H9 (cell line): ENCODE results near the gene TMEM240. TPM values are rescaled to one million over a fixed set of nuclear protein-coding genes. Genes with fewer than 3 reads are reported as not detected.
"Not testable (repeated sequence)": the region's sequence is repeated elsewhere in the genome, so short reads cannot be mapped to it uniquely, and the experiment has no call there.

ENCODE experiments used
- DNase-seq: peaks from one replicate; pipeline ENCODE4 v3.0.0-alpha.2; 2017
- H2AFZ ChIP-seq: one replicate; pipeline ENCODE4 v1.6.1; 2013; ENCODE audit warnings: mild to moderate bottlenecking, low read length, control low read depth, moderate library complexity
- H2AK5ac ChIP-seq: 2 replicates; pipeline ENCODE4 v1.6.1; 2013; ENCODE audit warnings: low read length, control low read depth, mixed read lengths; ENCODE audit not compliant: insufficient read length
- H2BK120ac ChIP-seq: one replicate; pipeline ENCODE4 v1.6.1; 2013; ENCODE audit warnings: low read depth, mild to moderate bottlenecking, low read length, control low read depth, inconsistent platforms; ENCODE audit not compliant: poor library complexity, severe bottlenecking
- H2BK12ac ChIP-seq: 2 replicates; pipeline ENCODE4 v1.6.1; 2013; ENCODE audit warnings: low read length, control low read depth, mixed read lengths, low read depth; ENCODE audit not compliant: insufficient read length
- H2BK15ac ChIP-seq: 2 replicates; pipeline ENCODE4 v1.6.1; 2013; ENCODE audit warnings: low read depth, low read length, control low read depth
- H2BK20ac ChIP-seq: one replicate; pipeline ENCODE4 v1.6.1; 2013; ENCODE audit warnings: low read depth, mild to moderate bottlenecking, low read length, control low read depth, inconsistent platforms; ENCODE audit not compliant: poor library complexity, severe bottlenecking
- H2BK5ac ChIP-seq: 2 replicates; pipeline ENCODE4 v1.6.1; 2013; ENCODE audit warnings: low read length, control low read depth, mixed read lengths; ENCODE audit not compliant: insufficient read length
- H3K14ac ChIP-seq: 2 replicates; pipeline ENCODE4 v1.6.1; 2013; ENCODE audit warnings: low read length, control low read depth; ENCODE audit not compliant: insufficient read depth
- H3K18ac ChIP-seq: 2 replicates; pipeline ENCODE4 v1.6.1; 2013; ENCODE audit warnings: low read depth, mild to moderate bottlenecking, mixed read lengths, low read length, control low read depth; ENCODE audit not compliant: insufficient read length
- H3K23ac ChIP-seq: 2 replicates; pipeline ENCODE4 v1.6.1; 2013; ENCODE audit warnings: low read length, control low read depth, mixed read lengths, low read depth; ENCODE audit not compliant: insufficient read length
- H3K23me2 ChIP-seq: 2 replicates; pipeline ENCODE4 v1.6.1; 2013; ENCODE audit warnings: low read depth, mild to moderate bottlenecking, mixed read lengths, low read length, control low read depth; ENCODE audit not compliant: insufficient read length, poor library complexity, severe bottlenecking
- H3K27ac ChIP-seq: 2 replicates; pipeline ENCODE4 v1.5.1; 2013; ENCODE audit warnings: low read length, control low read depth, mixed read lengths, low read depth; ENCODE audit not compliant: insufficient read length
- H3K27me3 ChIP-seq: 2 replicates; pipeline ENCODE4 v1.6.1; 2013; ENCODE audit warnings: low read length, control low read depth, inconsistent platforms; ENCODE audit not compliant: insufficient read depth
- H3K4ac ChIP-seq: 2 replicates; pipeline ENCODE4 v1.6.1; 2013; ENCODE audit warnings: low read depth, mild to moderate bottlenecking, control low read depth, inconsistent platforms, low read length, moderate library complexity
- H3K4me1 ChIP-seq: 2 replicates; pipeline ENCODE4 v1.6.1; 2013; ENCODE audit warnings: low read length, control low read depth, inconsistent platforms; ENCODE audit not compliant: insufficient read depth
- H3K4me2 ChIP-seq: 2 replicates; pipeline ENCODE4 v1.6.1; 2013; ENCODE audit warnings: low read length, control low read depth, mixed read lengths; ENCODE audit not compliant: insufficient read length, insufficient read depth
- H3K56ac ChIP-seq: 2 replicates; pipeline ENCODE4 v1.6.1; 2013; ENCODE audit warnings: low read depth, mild to moderate bottlenecking, mixed read lengths, low read length, control low read depth; ENCODE audit not compliant: insufficient read length
- H3K79me1 ChIP-seq: 2 replicates; pipeline ENCODE4 v1.6.1; 2013; ENCODE audit warnings: low read depth, mild to moderate bottlenecking, moderate library complexity, low read length, control low read depth, inconsistent platforms; ENCODE audit not compliant: insufficient read depth, poor library complexity, severe bottlenecking
- H3K79me2 ChIP-seq: 2 replicates; pipeline ENCODE4 v1.6.1; 2013; ENCODE audit warnings: low read length, control low read depth, inconsistent platforms; ENCODE audit not compliant: insufficient read depth
- H3K9ac ChIP-seq: 2 replicates; pipeline ENCODE4 v1.6.1; 2013; ENCODE audit warnings: low read length, control low read depth, mixed read lengths; ENCODE audit not compliant: insufficient read length; ENCODE audit errors: extremely low read depth
- H3K9me3 ChIP-seq: one replicate; pipeline ENCODE4 v1.6.1; 2013; ENCODE audit warnings: low read depth, low read length, inconsistent platforms; ENCODE audit not compliant: control insufficient read depth
- H3T11ph ChIP-seq: one replicate; pipeline ENCODE4 v1.6.1; 2013; ENCODE audit warnings: mild to moderate bottlenecking, low read length, control low read depth, inconsistent platforms
- H4K20me1 ChIP-seq: one replicate; pipeline ENCODE4 v1.6.1; 2013; ENCODE audit not compliant: control insufficient read depth, insufficient read length, insufficient read depth
- H4K5ac ChIP-seq: 2 replicates; pipeline ENCODE4 v1.6.1; 2013; ENCODE audit warnings: low read depth, mild to moderate bottlenecking, mixed read lengths, low read length, control low read depth; ENCODE audit not compliant: insufficient read length
- H4K8ac ChIP-seq: replicated peaks from 2 replicates; pipeline ENCODE4 v1.6.1; 2013; ENCODE audit warnings: low read length, control low read depth, mixed read lengths, low read depth; ENCODE audit not compliant: insufficient read length
- H4K91ac ChIP-seq: 2 replicates; pipeline ENCODE4 v1.6.1; 2013; ENCODE audit warnings: low read depth, mild to moderate bottlenecking, moderate library complexity, mixed read lengths, low read length, control low read depth; ENCODE audit not compliant: insufficient read length
- H3K27ac Mint-ChIP-seq, 3 experiments: 2 replicates in 2 of 3; 3 replicates in 1 of 3; pipeline ENCODE4 v1.8.0; 2020 to 2021; ENCODE audit warnings: mixed read lengths in 3 of 3, mild to moderate bottlenecking in 1 of 3, moderate library complexity in 1 of 3
- H3K27me3 Mint-ChIP-seq: 2 replicates; pipeline ENCODE4 v1.8.0; 2021; ENCODE audit warnings: low read depth, mild to moderate bottlenecking, moderate library complexity, mixed read lengths
- H3K36me3 Mint-ChIP-seq, 3 experiments: 2 replicates in 2 of 3; 3 replicates in 1 of 3; pipeline ENCODE4 v1.8.0; 2020 to 2021; ENCODE audit warnings: low read depth in 3 of 3, mixed read lengths in 3 of 3; ENCODE audit not compliant: insufficient read depth in 1 of 3
- H3K4me1 Mint-ChIP-seq, 2 experiments: 2 replicates each; pipeline ENCODE4 v1.8.0; 2020; ENCODE audit warnings: mixed read lengths in 2 of 2
- H3K4me3 Mint-ChIP-seq, 2 experiments: 2 replicates in 1 of 2; 3 replicates in 1 of 2; pipeline ENCODE4 v1.8.0; 2020 to 2021; ENCODE audit warnings: mild to moderate bottlenecking in 2 of 2, mixed read lengths in 2 of 2, moderate library complexity in 1 of 2
- H3K9me3 Mint-ChIP-seq, 2 experiments: 2 replicates in 1 of 2; 3 replicates in 1 of 2; pipeline ENCODE4 v1.8.0; 2020; ENCODE audit warnings: mild to moderate bottlenecking in 2 of 2, mixed read lengths in 2 of 2, moderate library complexity in 1 of 2
- WGBS: extraction: QIAGEN DNeasy Blood & Tissue Kit; methylation state at CpG from one replicate; pipeline ENCODE4 v1.1.7; 2013; ENCODE audit warnings: missing lambda C conversion rate, low lambda C conversion rate, mixed read lengths; ENCODE audit not compliant: insufficient read length; ENCODE audit errors: extremely low coverage; 5-methylcytosine and 5-hydroxymethylcytosine counted together
- total RNA-seq: library from RNA; stranded (reverse); gene quantifications from 2 replicates; pipeline ENCODE4 v1.2.1, GENCODE V29; 2021

The TMEM240 gene
- total RNA-seq, 1 experiment from 2014 or later = 8.7 TPM

GRCh38 chr1:1533176-1533893 lies 7.1 kb downstream of the TMEM240 start:
- H3K9me3 ChIP-seq, H4K8ac ChIP-seq, H3T11ph ChIP-seq, H2BK12ac ChIP-seq, H3K23ac ChIP-seq, DNase-seq, H4K5ac ChIP-seq, H2BK5ac ChIP-seq, H2BK15ac ChIP-seq, H3K4me1 ChIP-seq, H2BK120ac ChIP-seq, H3K14ac ChIP-seq, H3K18ac ChIP-seq, H3K27me3 ChIP-seq, H2AK5ac ChIP-seq, H3K4me3 Mint-ChIP-seq, H3K27ac Mint-ChIP-seq, H3K27ac ChIP-seq, H3K4me2 ChIP-seq, H3K23me2 ChIP-seq, H3K79me2 ChIP-seq, H2AFZ ChIP-seq, H3K27me3 Mint-ChIP-seq, H3K4ac ChIP-seq, H4K91ac ChIP-seq, H4K20me1 ChIP-seq, H3K9ac ChIP-seq, H3K4me1 Mint-ChIP-seq, H2BK20ac ChIP-seq, H3K79me1 ChIP-seq, H3K56ac ChIP-seq, H3K9me3 Mint-ChIP-seq: not testable (repeated sequence)
- no CpG with 5 or more reads among the region's 22 CpGs for WGBS
- peaks cover 23 to 35% (median 27%) of the 10 kb centered on the region in 3 experiments for H3K36me3 Mint-ChIP-seq
